ENCODE measurements around the gene GNL1.
"Not testable (repeated sequence)": the region's sequence is repeated elsewhere in the genome, so short reads cannot be mapped to it uniquely, and the experiment has no call there.

Gene GNL1

DNA sequence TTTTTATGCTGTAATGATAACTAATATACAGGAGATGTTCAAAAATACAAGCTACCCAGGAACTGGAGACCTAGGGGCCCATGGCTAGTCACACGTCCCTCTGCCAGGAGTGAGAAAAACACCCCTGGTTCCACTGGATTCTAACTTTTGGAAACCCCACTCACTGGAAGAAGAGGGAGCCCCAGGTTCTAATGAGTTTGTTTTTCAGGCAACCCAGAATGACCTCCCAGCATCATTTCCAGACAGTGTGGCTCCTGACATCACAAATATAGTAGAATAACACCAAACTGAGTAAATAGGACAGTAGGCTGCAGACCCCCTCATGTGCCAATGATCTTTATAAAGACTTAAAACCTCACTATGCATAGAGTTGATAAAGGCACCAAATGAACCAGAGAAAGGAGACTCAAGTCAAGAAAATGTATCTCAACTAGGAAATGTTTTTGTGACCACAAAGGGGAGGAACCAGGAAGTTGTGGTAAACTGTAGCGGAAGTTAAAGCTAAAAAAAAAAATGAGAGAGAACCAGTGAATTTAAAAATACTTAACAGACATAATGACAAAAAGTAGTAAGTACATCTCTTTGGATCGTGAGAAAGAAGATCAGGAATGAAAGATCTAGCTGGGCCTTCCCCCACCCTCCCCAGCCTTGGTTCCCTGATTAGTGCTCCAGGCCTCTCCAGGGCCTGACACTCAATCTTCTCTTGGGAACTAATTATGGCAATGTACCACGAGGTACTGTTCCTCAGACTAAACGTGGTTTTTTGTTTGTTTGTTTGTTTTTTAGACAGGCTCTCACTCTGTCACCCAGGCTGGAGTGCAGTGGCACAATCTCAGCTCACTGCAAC, 47.2 kb downstream of the GNL1 start:
- peak; percentile 84 to 94 (median 91) for DNase-seq
- Histone ChIP-seq H3K4me3 (ENCODE audit: control insufficient read depth in 1 of 7, extremely low read depth in 1 of 7, insufficient read depth in 4 of 7, low read depth in 2 of 7, low read length in 6 of 7) (peak overlapping the region in 6 of 7 experiments; percentile 16 to 72 (median 42)), H3K27me3 (replicated peaks in 2 of 5; ENCODE audit: control insufficient read depth in 4 of 5, insufficient read depth in 5 of 5, low read length in 4 of 5) (no peaks in the 10 kb centered on the region), H3K27ac (ENCODE audit: insufficient read depth in 1 of 2, low read depth in 1 of 2, low read length in 2 of 2, poor library complexity in 1 of 2, severe bottlenecking in 2 of 2) (peak overlapping the region; percentile 17 to 64), H3K9me3 (ENCODE audit: control extremely low read depth in 1 of 5, control insufficient read depth in 4 of 5, insufficient read depth in 2 of 5, low read depth in 1 of 5, low read length in 4 of 5) (no peaks in the 10 kb centered on the region), H3K4me1 (ENCODE audit: control extremely low read depth in 1 of 4, control insufficient read depth in 4 of 4, insufficient read depth in 4 of 4, low read length in 3 of 4) (peaks cover 35 to 74% (median 48%) of the 10 kb centered on the region in 4 experiments), H3K36me3 (ENCODE audit: control insufficient read depth in 4 of 4, insufficient read depth in 4 of 4, low read length in 3 of 4) (no peaks in the 10 kb centered on the region)
- WGBS (ENCODE audit: insufficient coverage) = 0% methylated on average over 2 of the region's 5 CpGs
- ChIA-PET CTCF (interaction anchor here (0.6 to 5.5 kb wide), 13 partner anchors 9 to 157 kb away, joined by 3 to 80 read pairs (median 6); no protein-coding TSS in a partner anchor), POLR2A (interaction anchor here (0.5 to 2.1 kb wide), 7 partner anchors 8 to 36 kb away, joined by 3 to 8 read pairs (median 5); partner anchors contain the start of gene HLA-E)

DNA sequence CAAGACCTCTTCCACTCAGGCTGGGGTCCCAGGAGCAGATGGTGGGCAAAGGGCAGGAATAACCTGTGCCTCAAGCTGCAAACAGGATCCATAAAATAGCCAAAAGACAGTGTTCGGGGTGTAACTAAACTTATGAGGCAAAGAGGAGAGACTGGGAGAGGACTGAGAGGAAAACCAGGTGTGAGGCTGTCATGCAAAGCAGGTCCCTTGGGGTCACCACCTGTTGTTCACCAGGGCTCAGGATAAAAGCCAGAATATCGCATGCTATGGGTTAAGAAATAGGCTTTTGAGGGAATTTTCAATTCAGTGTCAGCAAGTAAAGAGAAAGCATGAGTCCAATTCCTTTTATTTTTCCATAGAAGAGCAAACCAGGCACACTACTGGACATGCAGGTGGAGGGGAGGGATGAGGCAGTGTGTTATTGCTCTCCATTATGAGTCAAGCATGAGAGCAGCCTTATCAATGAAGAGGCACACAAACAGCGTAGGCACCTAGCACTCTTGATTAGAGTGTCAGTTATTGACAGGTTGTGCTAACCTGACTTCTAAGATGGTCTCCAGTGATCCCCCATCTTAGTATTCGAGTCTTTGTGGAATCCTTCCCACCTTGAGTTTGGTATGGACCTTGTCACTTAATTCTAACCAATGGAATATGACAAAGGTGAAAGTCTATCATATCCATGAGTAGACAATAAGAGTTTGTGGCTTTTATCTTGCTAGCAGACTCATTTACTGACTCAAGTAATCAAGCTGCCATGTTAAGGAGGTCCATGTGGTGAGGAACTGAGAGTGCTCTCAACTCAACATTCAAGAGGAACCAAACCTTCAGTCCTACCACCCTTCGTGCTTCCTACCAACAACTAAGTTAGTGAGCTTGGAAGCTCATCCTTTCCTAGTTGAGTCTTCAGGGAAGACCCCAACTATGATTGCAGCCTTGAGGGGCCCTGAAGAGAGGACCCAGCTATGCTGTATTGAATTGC, 48.2 kb downstream of the GNL1 start:
- CTCF ChIA-PET = interaction anchor here (1.0 to 5.5 kb wide), 8 partner anchors 9 to 36 kb away, joined by 4 to 80 read pairs (median 8); no protein-coding TSS in a partner anchor
- no peaks in the 10 kb centered on the region for H3K27me3 ChIP-seq (replicated peaks in 2 of 5; ENCODE audit: control insufficient read depth in 4 of 5, insufficient read depth in 5 of 5, low read length in 4 of 5)
- DNase-seq = peak in 1 of 3 donors; percentile 42
- H3K9me3 ChIP-seq (ENCODE audit: control extremely low read depth in 1 of 5, control insufficient read depth in 4 of 5, insufficient read depth in 2 of 5, low read depth in 1 of 5, low read length in 4 of 5) = no peaks in the 10 kb centered on the region
- 97% methylated on average over 4 of the region's 5 CpGs for whole genome bisulfite sequencing (ENCODE audit: insufficient coverage)
- POLR2A ChIA-PET = interaction anchor here (0.8 to 2.1 kb wide), 3 partner anchors 15 to 37 kb away, joined by 3 to 8 read pairs (median 7); no protein-coding TSS in a partner anchor
- peak overlapping the region; percentile 17 to 29 for H3K27ac ChIP-seq (ENCODE audit: insufficient read depth in 1 of 2, low read depth in 1 of 2, low read length in 2 of 2, poor library complexity in 1 of 2, severe bottlenecking in 2 of 2)
- H3K4me1 ChIP-seq (ENCODE audit: control extremely low read depth in 1 of 4, control insufficient read depth in 4 of 4, insufficient read depth in 4 of 4, low read length in 3 of 4) = peaks cover 35 to 65% (median 46%) of the 10 kb centered on the region in 4 experiments
- H3K36me3 ChIP-seq (ENCODE audit: control insufficient read depth in 4 of 4, insufficient read depth in 4 of 4, low read length in 3 of 4) = no peaks in the 10 kb centered on the region
- H3K4me3 ChIP-seq (ENCODE audit: control insufficient read depth in 1 of 7, extremely low read depth in 1 of 7, insufficient read depth in 4 of 7, low read depth in 2 of 7, low read length in 6 of 7) = peak overlapping the region in 5 of 7 experiments; percentile 16 to 72 (median 51)

DNA sequence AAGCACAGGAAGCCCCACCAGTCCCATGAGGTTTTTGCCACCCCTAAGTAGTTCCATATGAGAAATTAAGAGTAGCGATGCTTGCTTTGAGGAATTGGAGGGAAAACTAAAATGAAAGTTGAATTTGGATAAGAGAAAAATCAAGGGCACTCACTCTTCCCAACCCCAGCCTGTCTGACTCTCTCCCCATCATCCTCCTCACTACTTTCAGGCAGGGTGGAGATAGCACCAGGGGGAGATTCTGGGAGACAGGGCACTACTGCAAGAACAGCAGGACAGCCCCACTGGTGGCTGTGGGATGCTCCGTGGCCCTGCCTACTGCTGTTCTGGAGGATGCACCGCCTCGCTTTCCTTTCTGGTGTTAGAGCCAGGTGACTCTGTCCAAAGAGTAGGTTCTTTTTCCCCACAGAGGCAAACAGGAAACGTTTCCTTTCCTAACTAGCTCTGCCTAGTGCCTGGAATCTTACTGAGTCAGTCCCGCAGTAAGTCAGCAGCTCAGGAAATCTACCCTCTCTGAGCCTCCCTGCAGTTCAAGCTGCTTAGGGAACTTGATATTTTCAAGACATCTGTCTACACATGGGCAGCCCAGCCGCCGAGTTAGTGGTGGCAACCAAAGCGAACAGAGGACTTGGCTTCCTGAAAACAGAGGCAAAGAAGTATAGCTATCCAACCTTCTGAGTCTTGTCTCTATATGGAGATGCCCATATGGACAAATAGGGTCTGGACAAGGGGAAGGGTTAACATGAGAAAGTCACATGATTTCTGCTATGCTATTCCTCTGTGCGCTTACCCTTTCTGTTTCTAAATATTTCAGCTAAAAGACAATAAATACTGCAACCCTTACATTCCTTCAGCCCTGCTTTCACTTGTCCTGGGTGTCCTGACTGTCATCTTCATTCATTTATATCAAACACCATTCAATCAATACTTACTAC, 55.6 kb downstream of the GNL1 start:
- Histone ChIP-seq H3K27ac (ENCODE audit: insufficient read depth in 1 of 2, low read depth in 1 of 2, low read length in 2 of 2, poor library complexity in 1 of 2, severe bottlenecking in 2 of 2) (no peak overlapping the region), H3K4me1 (ENCODE audit: control extremely low read depth in 1 of 4, control insufficient read depth in 4 of 4, insufficient read depth in 4 of 4, low read length in 3 of 4) (peaks cover 6 to 33% (median 22%) of the 10 kb centered on the region in 4 experiments), H3K4me3 (ENCODE audit: control insufficient read depth in 1 of 7, extremely low read depth in 1 of 7, insufficient read depth in 4 of 7, low read depth in 2 of 7, low read length in 6 of 7) (peak overlapping the region in 1 of 7 experiments; percentile 1), H3K27me3 (replicated peaks in 2 of 5; ENCODE audit: control insufficient read depth in 4 of 5, insufficient read depth in 5 of 5, low read length in 4 of 5) (no peaks in the 10 kb centered on the region), H3K36me3 (ENCODE audit: control insufficient read depth in 4 of 4, insufficient read depth in 4 of 4, low read length in 3 of 4) (no peaks in the 10 kb centered on the region), H3K9me3 (ENCODE audit: control extremely low read depth in 1 of 5, control insufficient read depth in 4 of 5, insufficient read depth in 2 of 5, low read depth in 1 of 5, low read length in 4 of 5) (no peaks in the 10 kb centered on the region)
- WGBS (ENCODE audit: insufficient coverage) = 39% methylated on average over 9 of the region's 10 CpGs
- CTCF ChIA-PET = interaction anchor here (0.6 to 3.2 kb wide), 13 partner anchors 9 to 58 kb away, joined by 3 to 18 read pairs (median 4); no protein-coding TSS in a partner anchor
- DNase-seq = peak in 1 of 3 donors; percentile 45
- POLR2A ChIA-PET = interaction anchor here (0.7 to 1.3 kb wide), 3 partner anchors 9 to 18 kb away, joined by 3 to 5 read pairs (median 4); no protein-coding TSS in a partner anchor

DNA sequence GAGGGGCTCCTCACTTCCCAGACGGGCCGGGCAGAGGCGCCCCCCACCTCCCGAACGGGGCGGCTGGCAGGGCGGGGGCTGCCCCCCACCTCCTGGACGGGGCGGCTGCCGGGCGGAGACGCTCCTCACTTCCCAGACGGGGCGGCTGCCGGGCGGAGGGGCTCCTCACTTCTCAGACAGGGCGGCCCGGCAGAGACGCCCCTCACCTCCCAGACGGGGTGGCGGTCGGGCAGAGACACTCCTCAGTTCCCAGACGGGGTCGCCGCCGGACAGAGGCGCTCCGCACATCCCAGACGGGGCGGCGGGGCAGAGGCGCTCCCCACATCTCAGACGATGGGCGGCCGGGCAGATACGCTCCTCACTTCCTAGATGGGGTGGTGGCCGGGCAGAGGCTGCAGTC, 57.6 kb downstream of the GNL1 start:
- H3K4me3 ChIP-seq (ENCODE audit: control insufficient read depth in 1 of 7, extremely low read depth in 1 of 7, insufficient read depth in 4 of 7, low read depth in 2 of 7, low read length in 6 of 7); POLR2A ChIA-PET; H3K36me3 ChIP-seq (ENCODE audit: control insufficient read depth in 4 of 4, insufficient read depth in 4 of 4, low read length in 3 of 4); H3K27me3 ChIP-seq (replicated peaks in 2 of 5; ENCODE audit: control insufficient read depth in 4 of 5, insufficient read depth in 5 of 5, low read length in 4 of 5); H3K27ac ChIP-seq (ENCODE audit: insufficient read depth in 1 of 2, low read depth in 1 of 2, low read length in 2 of 2, poor library complexity in 1 of 2, severe bottlenecking in 2 of 2); DNase-seq; H3K9me3 ChIP-seq (ENCODE audit: control extremely low read depth in 1 of 5, control insufficient read depth in 4 of 5, insufficient read depth in 2 of 5, low read depth in 1 of 5, low read length in 4 of 5): not testable (repeated sequence)
- CTCF ChIA-PET = interaction anchor here (1.3 to 3.3 kb wide), 3 partner anchors 10 to 43 kb away, joined by 4 to 34 read pairs (median 18); no protein-coding TSS in a partner anchor
- H3K4me1 ChIP-seq (ENCODE audit: control extremely low read depth in 1 of 4, control insufficient read depth in 4 of 4, insufficient read depth in 4 of 4, low read length in 3 of 4) = peaks cover 6 to 49% (median 33%) of the 10 kb centered on the region in 4 experiments
- 98% methylated on average over 9 of the region's 37 CpGs for WGBS (ENCODE audit: insufficient coverage)

DNA sequence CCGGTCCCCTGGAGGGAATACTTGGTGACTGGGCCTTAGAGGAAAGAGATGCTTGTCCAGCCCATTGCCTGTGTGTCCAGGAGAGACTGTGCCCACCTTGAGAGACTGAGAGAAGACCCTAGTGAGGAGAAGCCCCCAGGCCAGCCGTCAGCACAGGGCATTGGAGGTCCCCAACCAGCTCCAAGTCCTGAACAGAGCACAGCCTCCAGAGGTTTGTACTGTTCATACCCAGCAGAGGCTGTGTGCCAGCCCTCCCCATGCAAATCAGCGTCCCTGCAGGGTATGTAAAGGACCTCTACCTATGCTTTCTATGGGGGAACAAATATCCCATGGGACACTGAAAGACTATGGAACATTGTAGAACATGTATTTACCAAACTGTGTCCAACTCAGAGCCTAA, 58.6 kb downstream of the GNL1 start:
- peaks cover 0 to 14% (median 8%) of the 10 kb centered on the region in 4 experiments for H3K36me3 ChIP-seq (ENCODE audit: control insufficient read depth in 4 of 4, insufficient read depth in 4 of 4, low read length in 3 of 4)
- no peak for DNase-seq
- no peaks in the 10 kb centered on the region for H3K9me3 ChIP-seq (ENCODE audit: control extremely low read depth in 1 of 5, control insufficient read depth in 4 of 5, insufficient read depth in 2 of 5, low read depth in 1 of 5, low read length in 4 of 5)
- 100% methylated on average over 1 of the region's 3 CpGs for WGBS (ENCODE audit: insufficient coverage)
- H3K27me3 ChIP-seq (replicated peaks in 2 of 5; ENCODE audit: control insufficient read depth in 4 of 5, insufficient read depth in 5 of 5, low read length in 4 of 5) = no peaks in the 10 kb centered on the region
- H3K4me1 ChIP-seq (ENCODE audit: control extremely low read depth in 1 of 4, control insufficient read depth in 4 of 4, insufficient read depth in 4 of 4, low read length in 3 of 4) = peaks cover 6 to 56% (median 34%) of the 10 kb centered on the region in 4 experiments
- ChIA-PET POLR2A (interaction anchor here (1.5 kb wide), 1 partner anchor 12 kb away, joined by 5 read pairs; no protein-coding TSS in a partner anchor), CTCF (interaction anchor here (0.6 to 8.6 kb wide), 5 partner anchors 13 to 44 kb away, joined by 3 to 151 read pairs (median 34); no protein-coding TSS in a partner anchor)
- H3K4me3 ChIP-seq (ENCODE audit: control insufficient read depth in 1 of 7, extremely low read depth in 1 of 7, insufficient read depth in 4 of 7, low read depth in 2 of 7, low read length in 6 of 7) = no peak overlapping the region
- H3K27ac ChIP-seq (ENCODE audit: insufficient read depth in 1 of 2, low read depth in 1 of 2, low read length in 2 of 2, poor library complexity in 1 of 2, severe bottlenecking in 2 of 2) = no peak overlapping the region

DNA sequence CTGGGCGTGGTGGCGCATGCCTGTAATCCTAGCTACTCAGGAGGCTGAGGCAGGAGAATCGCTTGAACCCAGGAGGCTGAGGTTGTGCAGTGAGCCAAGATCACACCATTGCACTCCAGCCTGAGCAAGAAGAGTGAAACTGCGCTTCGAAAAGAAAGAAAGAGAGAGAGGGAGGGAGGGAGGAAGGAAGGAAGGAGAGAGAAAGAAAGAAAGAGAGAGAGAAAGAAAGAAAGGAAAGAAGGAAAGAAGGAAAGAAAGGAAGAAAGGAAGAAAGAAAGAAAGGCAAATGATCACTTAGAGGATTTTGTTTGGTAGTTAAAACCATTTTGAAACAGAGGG, 59.1 kb downstream of the GNL1 start:
- Histone ChIP-seq H3K36me3 (ENCODE audit: control insufficient read depth in 4 of 4, insufficient read depth in 4 of 4, low read length in 3 of 4) (peaks cover 0 to 19% (median 12%) of the 10 kb centered on the region in 4 experiments), H3K27ac (ENCODE audit: insufficient read depth in 1 of 2, low read depth in 1 of 2, low read length in 2 of 2, poor library complexity in 1 of 2, severe bottlenecking in 2 of 2) (peak overlapping the region in 1 of 2 experiments; percentile 54), H3K4me1 (ENCODE audit: control extremely low read depth in 1 of 4, control insufficient read depth in 4 of 4, insufficient read depth in 4 of 4, low read length in 3 of 4) (peaks cover 6 to 61% (median 36%) of the 10 kb centered on the region in 4 experiments)
- CTCF ChIA-PET = interaction anchor here (0.6 to 8.6 kb wide), 8 partner anchors 13 to 45 kb away, joined by 3 to 151 read pairs (median 14); no protein-coding TSS in a partner anchor
- not testable (repeated sequence) for H3K4me3 ChIP-seq (ENCODE audit: control insufficient read depth in 1 of 7, extremely low read depth in 1 of 7, insufficient read depth in 4 of 7, low read depth in 2 of 7, low read length in 6 of 7); H3K9me3 ChIP-seq (ENCODE audit: control extremely low read depth in 1 of 5, control insufficient read depth in 4 of 5, insufficient read depth in 2 of 5, low read depth in 1 of 5, low read length in 4 of 5); H3K27me3 ChIP-seq (replicated peaks in 2 of 5; ENCODE audit: control insufficient read depth in 4 of 5, insufficient read depth in 5 of 5, low read length in 4 of 5); DNase-seq
- 99% methylated on average over 5 of the region's 5 CpGs for WGBS (ENCODE audit: insufficient coverage)
- POLR2A ChIA-PET = interaction anchor here (0.8 to 1.5 kb wide), 2 partner anchors 12 to 21 kb away, joined by 3 to 5 read pairs; no protein-coding TSS in a partner anchor
